GM18520 (cell line): Measurements from ENCODE around the gene DDOST.
"Not testable (repeated sequence)": the region's sequence is repeated elsewhere in the genome, so short reads cannot be mapped to it uniquely, and the experiment has no call there.

Experiments used
- ATAC-seq: cut with Tn5 transposase; IDR thresholded peaks from one replicate; pipeline ENCODE4 v1.9.1; 2021; ENCODE audit not compliant: unreplicated experiment

DDOST gene

GRCh38 chr1:20626524-20626923 is 34.6 kb downstream of the DDOST start:
- no peak for ATAC-seq

GRCh38 chr1:20626098-20626427 is 35.1 kb downstream of the DDOST start:
- no peak for ATAC-seq

GRCh38 chr1:20625176-20626097 is 35.7 kb downstream of the DDOST start:
- no peak for ATAC-seq

GRCh38 chr1:20624709-20625108 is 36.5 kb downstream of the DDOST start:
- ATAC-seq: no peak

GRCh38 chr1:20621012-20621411 is 40.2 kb downstream of the DDOST start:
- ATAC-seq: no peak

GRCh38 chr1:20619999-20620398 is 41.2 kb downstream of the DDOST start:
- no peak for ATAC-seq

- no peak for ATAC-seq
Measured at GRCh38 chr1:20618550-20618949, 42.6 kb downstream of the DDOST start.

- no peak for ATAC-seq
Measured at GRCh38 chr1:20616847-20617487, 44.2 kb downstream of the DDOST start.

GRCh38 chr1:20615946-20616846 is 45.0 kb downstream of the DDOST start:
- no peak for ATAC-seq

- ATAC-seq: no peak
Measured at GRCh38 chr1:20614131-20614579, 47.0 kb downstream of the DDOST start.

- ATAC-seq: no peak
Measured at GRCh38 chr1:20612221-20612746, 48.9 kb downstream of the DDOST start.

GRCh38 chr1:20611652-20612051 is 49.5 kb downstream of the DDOST start:
- no peak for ATAC-seq

GRCh38 chr1:20610970-20611369 is 50.2 kb downstream of the DDOST start:
- no peak for ATAC-seq

GRCh38 chr1:20609541-20609940 is 51.6 kb downstream of the DDOST start:
- no peak for ATAC-seq

- not testable (repeated sequence) for ATAC-seq
Measured at GRCh38 chr1:20606801-20607570, 54.2 kb downstream of the DDOST start.

- no peak for ATAC-seq
Measured at GRCh38 chr1:20604678-20605077, 56.5 kb downstream of the DDOST start.

GRCh38 chr1:20603504-20604464 is 57.4 kb downstream of the DDOST start:
- ATAC-seq: no peak

- no peak for ATAC-seq
Measured at GRCh38 chr1:20602851-20603450, 58.2 kb downstream of the DDOST start.
